ENCODE results near the gene ABCA1.

The ABCA1 gene

DNA sequence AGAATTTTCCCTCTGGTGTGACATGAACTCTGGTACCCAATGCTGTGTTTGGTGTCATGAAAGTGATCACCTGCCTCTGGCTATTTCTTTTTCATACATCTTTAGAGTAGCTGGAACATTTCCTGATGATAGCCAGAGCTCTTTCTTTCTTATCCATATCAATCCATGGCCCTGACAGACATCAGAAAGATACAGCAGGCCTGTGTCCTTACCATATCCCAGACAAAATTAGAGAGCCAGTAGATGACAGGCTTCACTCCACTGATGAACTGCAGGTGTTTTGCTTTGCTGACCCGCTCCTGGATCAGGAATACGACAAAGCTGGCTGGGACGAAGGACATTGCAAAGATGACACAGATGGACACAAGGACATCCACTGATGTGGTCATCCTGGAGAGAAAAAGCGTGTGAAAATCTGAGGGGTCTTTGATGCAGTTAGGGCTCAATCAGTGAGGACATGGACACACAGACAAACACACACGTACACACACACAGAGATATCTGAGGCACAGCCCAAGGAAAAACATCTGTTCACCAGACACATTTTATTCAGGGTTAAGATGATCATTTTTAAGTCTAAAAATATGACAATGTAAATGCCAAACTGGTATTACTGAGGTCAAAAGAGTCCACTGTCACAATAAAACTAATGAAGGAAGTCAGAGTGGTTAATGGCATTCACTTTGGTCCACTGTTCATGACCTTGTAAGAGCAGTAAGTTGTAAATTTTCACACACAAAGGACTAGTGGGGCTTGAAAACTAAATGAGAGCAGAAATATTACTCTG is 129.6 kb downstream of the ABCA1 start:
- H3K9me3 Mint-ChIP-seq, result no peaks in the 10 kb centered on the region
- no peak overlapping the region for H3K4me3 Mint-ChIP-seq
- ATAC-seq (replicated peaks) (no peak), DNase-seq (no peak)
- H3K27me3 Mint-ChIP-seq, result peaks cover 0 to 5% of the 10 kb centered on the region in 2 donors
- peaks cover 18% of the 10 kb centered on the region for H3K36me3 Mint-ChIP-seq (ENCODE audit: insufficient read depth)
- no peak overlapping the region for H3K27ac Mint-ChIP-seq
- no peaks in the 10 kb centered on the region for H3K4me1 Mint-ChIP-seq (ENCODE audit: low read depth in 2 of 2)

DNA sequence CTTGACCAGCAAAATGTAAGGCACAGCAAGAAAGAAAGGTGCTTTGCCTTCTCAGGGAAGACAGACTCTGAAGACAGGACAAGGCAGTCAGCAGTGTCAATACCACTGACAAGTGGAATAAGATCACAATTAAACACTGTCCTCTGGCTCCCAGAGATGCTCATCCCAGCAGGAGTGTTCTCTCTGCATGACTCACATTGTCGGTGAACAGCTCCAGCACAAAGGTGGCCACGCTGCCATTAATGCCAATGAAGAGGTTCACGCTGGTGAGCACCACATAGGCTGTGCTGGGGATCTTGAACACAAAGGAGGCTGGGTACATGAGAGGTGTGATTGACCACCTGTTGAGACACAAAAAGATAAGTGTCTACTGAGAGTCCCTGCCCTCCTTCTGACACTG is 132.1 kb downstream of the ABCA1 start:
- ATAC-seq (replicated peaks) (no peak), DNase-seq (no peak)
- peaks cover 0 to 10% of the 10 kb centered on the region in 2 donors for H3K27me3 Mint-ChIP-seq
- no peaks in the 10 kb centered on the region for H3K9me3 Mint-ChIP-seq
- peaks cover 19% of the 10 kb centered on the region for H3K36me3 Mint-ChIP-seq (ENCODE audit: insufficient read depth)
- no peak overlapping the region for H3K27ac Mint-ChIP-seq
- H3K4me3 Mint-ChIP-seq, result no peak overlapping the region
- no peaks in the 10 kb centered on the region for H3K4me1 Mint-ChIP-seq (ENCODE audit: low read depth in 2 of 2)

- peaks cover 0 to 10% of the 10 kb centered on the region in 2 donors for H3K27me3 Mint-ChIP-seq
- no peak overlapping the region for H3K27ac Mint-ChIP-seq
- no peak overlapping the region for H3K4me3 Mint-ChIP-seq
- no peaks in the 10 kb centered on the region for H3K4me1 Mint-ChIP-seq (ENCODE audit: low read depth in 2 of 2)
- peaks cover 19% of the 10 kb centered on the region for H3K36me3 Mint-ChIP-seq (ENCODE audit: insufficient read depth)
- ATAC-seq (replicated peaks) (no peak), DNase-seq (no peak)
- no peaks in the 10 kb centered on the region for H3K9me3 Mint-ChIP-seq
Measured at GRCh38 chr9:104795082-104795481, 132.9 kb downstream of the ABCA1 start.

DNA sequence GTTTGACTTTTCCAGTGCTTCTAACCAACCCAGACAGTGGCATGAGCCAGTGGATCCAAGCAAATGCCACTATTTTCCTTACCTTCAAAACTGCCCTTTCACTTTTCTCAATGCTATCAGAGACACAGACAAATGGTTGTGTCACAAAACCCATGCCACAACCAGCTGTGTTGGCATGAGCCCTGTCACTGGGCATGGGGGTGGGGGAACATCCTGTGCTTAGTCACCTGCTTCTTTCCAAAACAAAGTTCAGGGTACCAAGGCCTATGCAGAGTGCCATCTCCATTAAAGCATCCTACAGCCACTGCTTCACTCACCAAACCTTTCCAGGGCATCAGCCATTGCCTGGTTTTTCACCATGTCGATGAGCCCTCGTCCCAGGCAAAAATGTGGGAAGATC is 133.9 kb downstream of the ABCA1 start:
- H3K27me3 Mint-ChIP-seq, result peaks cover 0 to 10% of the 10 kb centered on the region in 2 donors
- DNase-seq (no peak), ATAC-seq (replicated peaks) (no peak)
- peaks cover 19% of the 10 kb centered on the region for H3K36me3 Mint-ChIP-seq (ENCODE audit: insufficient read depth)
- H3K4me1 Mint-ChIP-seq (ENCODE audit: low read depth in 2 of 2), result no peaks in the 10 kb centered on the region
- no peak overlapping the region for H3K27ac Mint-ChIP-seq
- H3K4me3 Mint-ChIP-seq, result no peak overlapping the region
- no peaks in the 10 kb centered on the region for H3K9me3 Mint-ChIP-seq

- H3K4me3 Mint-ChIP-seq, result no peak overlapping the region
- no peak overlapping the region for H3K27ac Mint-ChIP-seq
- H3K9me3 Mint-ChIP-seq, result no peaks in the 10 kb centered on the region
- ATAC-seq (replicated peaks) (no peak), DNase-seq (no peak)
- peaks cover 0 to 2% of the 10 kb centered on the region in 2 donors for H3K4me1 Mint-ChIP-seq (ENCODE audit: low read depth in 2 of 2)
- peaks cover 0 to 12% of the 10 kb centered on the region in 2 donors for H3K27me3 Mint-ChIP-seq
- H3K36me3 Mint-ChIP-seq (ENCODE audit: insufficient read depth), result peaks cover 19% of the 10 kb centered on the region
Measured at GRCh38 chr9:104788251-104788650, 139.7 kb downstream of the ABCA1 start.

DNA sequence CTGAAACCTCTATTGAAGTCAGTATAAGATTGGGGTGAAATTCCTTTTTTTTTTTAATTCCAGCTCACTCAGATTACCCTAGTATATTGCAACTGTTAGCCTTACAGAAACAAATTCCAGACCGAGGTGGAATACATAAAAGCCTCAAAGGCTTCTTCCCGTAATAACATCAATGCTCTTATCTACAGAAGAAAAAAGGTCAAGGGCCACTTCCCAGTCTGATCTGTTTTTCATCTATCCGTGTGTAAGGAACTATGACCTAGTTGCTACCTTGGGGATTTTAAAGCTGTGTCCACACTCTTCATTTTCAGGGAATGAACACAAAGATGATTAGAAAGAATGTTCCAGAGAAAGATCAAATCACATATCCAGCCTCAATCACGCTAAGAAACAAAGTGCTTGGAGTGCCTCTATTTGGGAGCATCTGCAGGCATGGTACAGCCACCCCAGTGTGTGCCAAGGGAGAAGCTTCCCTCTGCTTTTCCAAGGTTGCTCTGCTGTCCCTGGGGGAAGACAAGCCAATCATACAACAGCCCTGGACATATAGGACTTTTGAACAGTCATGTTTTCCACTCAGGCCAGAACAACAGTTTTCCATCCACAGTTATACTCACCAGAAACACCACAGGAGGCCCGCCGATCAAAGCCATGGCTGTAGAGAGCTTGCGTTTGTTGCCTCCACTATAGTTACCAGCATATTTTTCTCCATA is 140.5 kb downstream of the ABCA1 start:
- peaks cover 0 to 12% of the 10 kb centered on the region in 2 donors for H3K27me3 Mint-ChIP-seq
- H3K4me3 Mint-ChIP-seq, result no peak overlapping the region
- no peak overlapping the region for H3K27ac Mint-ChIP-seq
- ATAC-seq (replicated peaks), result no peak
- H3K9me3 Mint-ChIP-seq, result no peaks in the 10 kb centered on the region
- peaks cover 0 to 2% of the 10 kb centered on the region in 2 donors for H3K4me1 Mint-ChIP-seq (ENCODE audit: low read depth in 2 of 2)
- no peak for DNase-seq
- H3K36me3 Mint-ChIP-seq (ENCODE audit: insufficient read depth), result peaks cover 11% of the 10 kb centered on the region

DNA sequence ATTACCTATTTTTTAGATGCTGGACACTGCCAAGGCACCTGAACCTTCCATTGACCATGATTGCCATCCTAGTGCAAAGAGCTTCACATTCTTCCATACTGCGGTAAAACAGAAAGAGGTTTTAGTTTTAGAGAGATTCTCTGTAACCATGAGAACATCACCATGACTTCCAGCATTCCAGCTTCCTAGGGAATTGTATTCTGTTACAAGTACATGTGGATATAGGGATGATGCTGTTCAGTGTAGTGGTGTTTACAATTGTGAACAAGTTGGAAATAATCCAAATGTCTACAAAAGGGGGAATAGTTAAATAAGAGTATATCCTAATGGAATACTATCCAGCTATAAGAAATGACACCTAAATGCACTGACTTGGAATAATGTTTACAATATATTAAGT is 141.7 kb downstream of the ABCA1 start:
- Mint-ChIP-seq H3K36me3 (ENCODE audit: insufficient read depth) (peaks cover 11% of the 10 kb centered on the region), H3K9me3 (no peaks in the 10 kb centered on the region), H3K27me3 (peaks cover 0 to 6% of the 10 kb centered on the region in 2 donors), H3K4me1 (ENCODE audit: low read depth in 2 of 2) (peaks cover 0 to 2% of the 10 kb centered on the region in 2 donors), H3K4me3 (no peak overlapping the region), H3K27ac (no peak overlapping the region)
- no peak for ATAC-seq (replicated peaks)
- no peak for DNase-seq

DNA sequence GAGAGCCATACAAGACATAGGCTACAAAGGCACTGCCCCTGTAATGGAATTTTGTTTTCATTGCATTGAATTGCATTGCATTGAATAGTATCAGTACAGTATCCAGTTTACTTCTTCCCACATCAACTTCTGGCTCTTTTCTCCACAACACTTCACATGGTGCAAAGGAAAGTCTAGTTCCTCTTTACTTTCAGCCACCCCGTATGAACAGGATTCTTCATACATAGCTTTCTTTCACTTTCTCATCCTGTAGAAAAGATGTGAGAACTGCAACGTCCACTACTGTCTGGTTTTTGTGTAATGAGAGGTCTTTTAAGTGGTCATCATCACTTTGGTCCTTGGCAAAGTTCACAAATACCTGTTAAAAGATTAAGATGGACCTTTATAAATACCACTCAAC is 143.9 kb downstream of the ABCA1 start:
- Mint-ChIP-seq H3K27me3 (peaks cover 0 to 6% of the 10 kb centered on the region in 2 donors), H3K27ac (no peak overlapping the region), H3K4me1 (ENCODE audit: low read depth in 2 of 2) (peaks cover 0 to 2% of the 10 kb centered on the region in 2 donors), H3K4me3 (no peak overlapping the region), H3K9me3 (no peaks in the 10 kb centered on the region), H3K36me3 (ENCODE audit: insufficient read depth) (peaks cover 11% of the 10 kb centered on the region)
- DNase-seq (no peak), ATAC-seq (replicated peaks) (no peak)

- H3K4me1 Mint-ChIP-seq (ENCODE audit: low read depth in 2 of 2), result peaks cover 0 to 2% of the 10 kb centered on the region in 2 donors
- ATAC-seq (replicated peaks), result no peak
- H3K9me3 Mint-ChIP-seq, result no peaks in the 10 kb centered on the region
- H3K36me3 Mint-ChIP-seq (ENCODE audit: insufficient read depth), result peaks cover 9% of the 10 kb centered on the region
- DNase-seq, result no peak
- peaks cover 0 to 9% of the 10 kb centered on the region in 2 donors for H3K27me3 Mint-ChIP-seq
- no peak overlapping the region for H3K4me3 Mint-ChIP-seq
- no peak overlapping the region for H3K27ac Mint-ChIP-seq
Measured at GRCh38 chr9:104783588-104783987, 144.4 kb downstream of the ABCA1 start.

- H3K4me1 Mint-ChIP-seq (ENCODE audit: low read depth in 2 of 2), result peaks cover 0 to 2% of the 10 kb centered on the region in 2 donors
- ATAC-seq (replicated peaks), result no peak
- peaks cover 0 to 13% of the 10 kb centered on the region in 2 donors for H3K27me3 Mint-ChIP-seq
Measured at GRCh38 chr9:104780796-104781395, 147.1 kb downstream of the ABCA1 start.

DNA sequence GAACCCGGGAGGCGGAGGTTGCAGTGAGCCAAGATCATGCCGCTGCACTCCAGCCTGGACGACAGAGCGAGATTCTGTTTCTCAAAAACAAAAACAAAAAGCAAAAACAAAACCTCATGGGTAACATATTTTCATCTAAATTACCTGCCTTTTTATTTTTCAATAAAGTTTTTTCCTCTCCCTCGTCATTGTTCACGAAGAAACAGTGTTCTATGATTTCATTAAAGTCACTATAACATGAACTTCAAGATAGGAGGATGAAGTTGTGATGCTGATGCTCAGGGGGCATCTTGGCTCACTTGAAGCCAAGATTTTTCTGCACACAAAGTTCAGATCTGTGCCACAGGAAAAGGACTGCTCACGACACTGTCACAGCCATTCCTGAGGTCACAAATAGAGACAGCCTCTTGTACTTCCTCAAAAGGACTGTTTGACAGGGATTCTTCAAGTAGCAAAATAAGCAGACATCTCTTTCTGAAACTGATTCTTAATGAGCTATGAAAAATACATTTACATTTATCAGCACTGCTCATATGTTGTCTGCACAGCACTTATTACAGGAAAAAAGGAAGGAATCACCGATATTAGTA is 147.9 kb downstream of the ABCA1 start:
- no peak for ATAC-seq (replicated peaks)
- H3K36me3 Mint-ChIP-seq (ENCODE audit: insufficient read depth), result no peaks in the 10 kb centered on the region
- H3K27me3 Mint-ChIP-seq, result peaks cover 0 to 13% of the 10 kb centered on the region in 2 donors
- H3K27ac Mint-ChIP-seq, result no peak overlapping the region
- H3K4me3 Mint-ChIP-seq, result no peak overlapping the region
- no peak for DNase-seq
- H3K9me3 Mint-ChIP-seq, result no peaks in the 10 kb centered on the region
- peaks cover 0 to 2% of the 10 kb centered on the region in 2 donors for H3K4me1 Mint-ChIP-seq (ENCODE audit: low read depth in 2 of 2)

More at GRCh38 chr9:104780796-104781395, 147.1 kb downstream of the ABCA1 start:
- Mint-ChIP-seq H3K4me3 (no peak overlapping the region), H3K27ac (no peak overlapping the region), H3K9me3 (no peaks in the 10 kb centered on the region), H3K36me3 (ENCODE audit: insufficient read depth) (no peaks in the 10 kb centered on the region)
- no peak for DNase-seq

- Mint-ChIP-seq H3K4me1 (ENCODE audit: low read depth in 2 of 2) (peaks cover 0 to 2% of the 10 kb centered on the region in 2 donors), H3K27me3 (peaks cover 0 to 13% of the 10 kb centered on the region in 2 donors), H3K4me3 (no peak overlapping the region), H3K36me3 (ENCODE audit: insufficient read depth) (no peaks in the 10 kb centered on the region), H3K27ac (no peak overlapping the region), H3K9me3 (no peaks in the 10 kb centered on the region)
- DNase-seq (no peak), ATAC-seq (replicated peaks) (no peak)
Measured at GRCh38 chr9:104779334-104779733, 148.6 kb downstream of the ABCA1 start.

- Mint-ChIP-seq H3K4me3 (no peak overlapping the region), H3K27ac (no peak overlapping the region), H3K4me1 (ENCODE audit: low read depth in 2 of 2) (no peaks in the 10 kb centered on the region), H3K9me3 (no peaks in the 10 kb centered on the region), H3K27me3 (peaks cover 0 to 8% of the 10 kb centered on the region in 2 donors), H3K36me3 (ENCODE audit: insufficient read depth) (no peaks in the 10 kb centered on the region)
- no peak for DNase-seq
- no peak for ATAC-seq (replicated peaks)
Measured at GRCh38 chr9:104778802-104779201, 149.2 kb downstream of the ABCA1 start.
